K562 (cell line): ENCODE results near the gene ZSWIM1. TPM values are rescaled to one million over a fixed set of nuclear protein-coding genes. Genes with fewer than 3 reads are reported as not detected.

Experiments
- COPS2 ChIP-seq: fragments of 450-650 bp; conservative IDR thresholded peaks from 2 replicates; pipeline ENCODE4 v1.6.1; 2016; ENCODE audit warnings: mild to moderate bottlenecking, moderate library complexity
- CREB3L1 ChIP-seq: fragments of 450-650 bp; IDR thresholded peaks from 2 replicates; pipeline ENCODE4 v1.6.1; 2014; ENCODE audit warnings: low read depth, mild to moderate bottlenecking, moderate library complexity, borderline replicate concordance
- CTBP1 ChIP-seq: fragments of 450-650 bp; IDR thresholded peaks from 2 replicates; pipeline ENCODE4 v1.6.1; 2016; ENCODE audit warnings: borderline replicate concordance
- E2F1 ChIP-seq: sonication (generic); formaldehyde crosslinking; IDR thresholded peaks from 2 replicates; pipeline ENCODE4 v1.8.1; 2023; ENCODE audit warnings: mild to moderate bottlenecking, missing genetic modification reagents, moderate library complexity
- FOXJ3 ChIP-seq: sonication (generic); formaldehyde crosslinking; IDR thresholded peaks from 2 replicates; pipeline ENCODE4 v1.4.0; 2020; ENCODE audit warnings: mild to moderate bottlenecking, missing genetic modification reagents
- KDM5B ChIP-seq: fragments of 200-600 bp; sonication (generic); IDR thresholded peaks from 2 replicates; pipeline ENCODE4 v1.6.1; 2012; ENCODE audit warnings: low read depth, mild to moderate bottlenecking, moderate library complexity, low read length, control low read depth, inconsistent platforms; ENCODE audit not compliant: insufficient replicate concordance
- MCM5 ChIP-seq: fragments of 450-650 bp; IDR thresholded peaks from 2 replicates; pipeline ENCODE4 v1.6.1; 2016; ENCODE audit warnings: low read depth
- MED1 ChIP-seq: sonication (generic); formaldehyde crosslinking; IDR thresholded peaks from 2 replicates; pipeline ENCODE4 v1.8.1; 2023; ENCODE audit warnings: missing genetic modification reagents, borderline replicate concordance
- MEIS2 ChIP-seq: fragments of 450-650 bp; IDR thresholded peaks from 2 replicates; pipeline ENCODE4 v1.6.1; 2014; ENCODE audit warnings: mild to moderate bottlenecking; ENCODE audit not compliant: partially characterized antibody
- NR4A1 ChIP-seq, 2 experiments: fragments of 250-450 bp in 1 of 2; fragments of 450-650 bp in 1 of 2; sonication (Bioruptor Pico) in 1 of 2; IDR thresholded peaks; 2 replicates each; pipeline versions ENCODE4 v1.4.0 to v1.6.1; 2016 to 2020; ENCODE audit warnings: mild to moderate bottlenecking in 2 of 2, missing compliant biosample characterization in 1 of 2, missing genetic modification characterization in 1 of 2, moderate library complexity in 1 of 2
- NRF1 ChIP-seq, 2 experiments: fragments of 450-650 bp; IDR thresholded peaks in 1 of 2; conservative IDR thresholded peaks in 1 of 2; 2 replicates each; pipeline ENCODE4 v1.6.1; 2014; ENCODE audit warnings: mild to moderate bottlenecking in 2 of 2
- PRPF4 ChIP-seq: fragments of 200-400 bp; formaldehyde crosslinking; IDR thresholded peaks from one replicate; pipeline ENCODE4 v1.6.1; 2017; ENCODE audit warnings: low read length, low read depth, mild to moderate bottlenecking; ENCODE audit not compliant: insufficient read depth, poor library complexity, severe bottlenecking
- RB1 ChIP-seq: fragments of 450-650 bp; IDR thresholded peaks from 2 replicates; pipeline ENCODE4 v1.6.1; 2017; ENCODE audit warnings: low read depth, mild to moderate bottlenecking
- RBM14 ChIP-seq: fragments of 200-400 bp; formaldehyde crosslinking; IDR thresholded peaks from 2 replicates; pipeline ENCODE4 v1.6.1; 2018; ENCODE audit warnings: low read depth, mild to moderate bottlenecking, low read length, moderate library complexity, borderline replicate concordance; ENCODE audit not compliant: insufficient read depth
- RBM15 ChIP-seq: fragments of 200-400 bp; formaldehyde crosslinking; IDR thresholded peaks from 2 replicates; pipeline ENCODE4 v1.6.1; 2018; ENCODE audit warnings: mild to moderate bottlenecking, low read length, moderate library complexity; ENCODE audit not compliant: insufficient read depth
- SMAD2 ChIP-seq: fragments of 150-350 bp; IDR thresholded peaks from 2 replicates; pipeline ENCODE4 v1.6.1; 2014; ENCODE audit warnings: low read depth, mild to moderate bottlenecking, low read length
- SMARCA4 ChIP-seq: fragments of 450-650 bp; IDR thresholded peaks from 2 replicates; pipeline ENCODE4 v1.6.1; 2016
- TAF7 ChIP-seq: fragments of 450-650 bp; IDR thresholded peaks from 2 replicates; pipeline ENCODE4 v1.6.1; 2016; ENCODE audit warnings: missing genetic modification characterization, missing compliant biosample characterization
- TAF9B ChIP-seq: fragments of 450-650 bp; IDR thresholded peaks from 2 replicates; pipeline ENCODE4 v1.6.1; 2018; ENCODE audit warnings: mild to moderate bottlenecking; ENCODE audit not compliant: partially characterized antibody
- XRCC5 ChIP-seq: fragments of 200-400 bp; formaldehyde crosslinking; IDR thresholded peaks from 2 replicates; pipeline ENCODE4 v1.6.1; 2017; ENCODE audit warnings: low read depth, mild to moderate bottlenecking, low read length
- ZBTB1 ChIP-seq: sonication (generic); formaldehyde crosslinking; IDR thresholded peaks from 2 replicates; pipeline ENCODE4 v1.8.1; 2023; ENCODE audit warnings: missing genetic modification reagents, low read depth, mild to moderate bottlenecking, borderline replicate concordance
- ZNF143 ChIP-seq: sonication (generic); formaldehyde crosslinking; IDR thresholded peaks from 2 replicates; pipeline ENCODE4 v1.9.0; 2022; ENCODE audit warnings: mild to moderate bottlenecking, missing genetic modification reagents
- ZNF184 ChIP-seq: sonication (generic); formaldehyde crosslinking; IDR thresholded peaks from 2 replicates; pipeline ENCODE4 v1.5.0; 2020; ENCODE audit warnings: missing genetic modification reagents
- ZNF23 ChIP-seq: fragments of 250-450 bp; sonication (Bioruptor Pico); IDR thresholded peaks from 2 replicates; pipeline ENCODE4 v1.4.0; 2020; ENCODE audit warnings: mild to moderate bottlenecking
- ZNF445 ChIP-seq: fragments of 250-450 bp; sonication (Bioruptor Pico); IDR thresholded peaks from 2 replicates; pipeline ENCODE4 v1.4.0; 2020; ENCODE audit warnings: low read depth, mild to moderate bottlenecking, moderate library complexity
- ZNF695 ChIP-seq: fragments of 450-650 bp; formaldehyde crosslinking; IDR thresholded peaks from 2 replicates; pipeline ENCODE4 v1.4.0; 2020; ENCODE audit warnings: mild to moderate bottlenecking, moderate library complexity
- ZNF717 ChIP-seq: fragments of 250-450 bp; sonication (Bioruptor Pico); IDR thresholded peaks from 2 replicates; pipeline ENCODE4 v1.5.0; 2021
- ZNF79 ChIP-seq: fragments of 250-450 bp; sonication (Bioruptor Pico); IDR thresholded peaks from 2 replicates; pipeline ENCODE4 v1.4.0; 2020; ENCODE audit warnings: low read depth, mild to moderate bottlenecking, moderate library complexity
- polyA plus RNA-seq, 8 experiments: library from polyadenylated mRNA; depleted of rRNA in 4 of 8; stranded (reverse) in 5 of 8; unstranded in 3 of 8; fragments of >200 nt; fragmentation: Nextera tagmentation in 2 of 8; fragmentation: Illumina TruSeq in 1 of 8; extraction: Ambion mirVana in 2 of 8; extraction: Trizol in 1 of 8; gene quantifications; 2 replicates each; pipeline versions ENCODE4 v1.2.1 to v1.2.3, GENCODE V29; 2011 to 2014; ENCODE audit warnings: inconsistent platforms in 1 of 8, missing spikeins in 1 of 8
- total RNA-seq, 7 experiments: library from RNA; depleted of rRNA in 6 of 7; stranded (reverse); fragments of >200 nt in 6 of 7; fragmentation: Illumina TruSeq in 2 of 7; extraction: Trizol in 2 of 7; gene quantifications; 2 replicates each; pipeline versions ENCODE4 v1.2.1 to v1.2.3, GENCODE V29; 2011 to 2021; ENCODE audit warnings: low replicate concordance in 1 of 7

ZSWIM1 gene
- total and polyA plus RNA-seq, 9 of the 15 experiments (the other 6 are each of a cell fraction or from before 2014, with no cell fraction given): 2.5 to 15.6 (median 9.5) TPM

GRCh38 chr20:45878076-45878761 is 2.8 kb upstream of the ZSWIM1 start (continued):
- no peak for TF ChIP-seq ZBTB1 (CRISPR knock-in tag)
- TF ChIP-seq RBM14: no peak
- TF ChIP-seq ZNF79 (CRISPR knock-in tag): no peak
- TF ChIP-seq KDM5B: no peak
- TF ChIP-seq ZNF23 (CRISPR knock-in tag): no peak
- peak; percentile 13; the same call in 1 of the 2 replicates for TF ChIP-seq RB1
- no peak for TF ChIP-seq ZNF445 (CRISPR knock-in tag)
- peak; percentile 87 to 89 for TF ChIP-seq NRF1 (conservative IDR thresholded peaks at IDR 0.05 in 1 of 2, IDR thresholded peaks at IDR 0.05 in 1 of 2)
- TF ChIP-seq NR4A1 (CRISPR knock-in tag; IDR thresholded peaks at IDR 0.05): no peak
- 0 out of 2 replicates have a peak, but pooled peaks have one; percentile 54 for TF ChIP-seq NR4A1 (tag; IDR thresholded peaks at IDR 0.05)
- no peak for TF ChIP-seq ZNF695 (CRISPR knock-in tag)
- no peak for TF ChIP-seq TAF9B
- no peak for TF ChIP-seq ZNF184 (CRISPR knock-in tag)
- TF ChIP-seq CTBP1: peak; percentile 54; the same call in 1 of the 2 replicates
- no peak for TF ChIP-seq TAF7
- no peak for TF ChIP-seq RBM15
- no peak for TF ChIP-seq FOXJ3 (CRISPR knock-in tag)
- TF ChIP-seq SMAD2: no peak
- no peak for TF ChIP-seq PRPF4
- no peak for TF ChIP-seq ZNF717 (CRISPR knock-in tag)
- no peak for TF ChIP-seq COPS2
- peak; percentile 20 for TF ChIP-seq MEIS2
- peak; percentile 25; the same call in 1 of the 2 replicates for TF ChIP-seq XRCC5
- no peak for TF ChIP-seq CREB3L1
- no peak for TF ChIP-seq E2F1 (CRISPR knock-in tag)
- TF ChIP-seq MED1 (CRISPR knock-in tag): no peak
- TF ChIP-seq MCM5: no peak
- TF ChIP-seq SMARCA4: 0 out of 2 replicates have a peak, but pooled peaks have one; percentile 15
- TF ChIP-seq ZNF143 (CRISPR knock-in tag): peak; percentile 37; the same call in 1 of the 2 replicates
